PC-9 (cell line): ENCODE measurements around the gene ZSCAN30. TPM values are rescaled to one million over a fixed set of nuclear protein-coding genes. Genes with fewer than 3 reads are reported as not detected.

ENCODE experiments used
- BruUV-seq: library from RNA; stranded (reverse); fragments of 400-500 nt; replicated peaks from 2 replicates; lab custom pipeline; 2021; lab: Mats Ljungman, UMichigan
- CTCF ChIA-PET: fragments of 300-600 bp; sonication (Branson Sonifier 250); formaldehyde crosslinking; loops from one replicate; lab custom pipeline; 2022; ENCODE audit warnings: antibody characterized with exemption; lab: Charles Lee
- POLR2A ChIA-PET: fragments of 300-600 bp; sonication (Branson Sonifier 250); formaldehyde crosslinking; loops from one replicate; lab custom pipeline; 2022; ENCODE audit warnings: antibody characterized with exemption; ENCODE audit not compliant: unreplicated experiment; lab: Charles Lee
- DNase-seq, 2 experiments: peaks; one replicate each; pipeline versions ENCODE4 v3.0.0 to v3.0.0-alpha.2; 2015 to 2022; ENCODE audit warnings: mixed read lengths in 1 of 2
- H2AFZ ChIP-seq: fragments of 200-600 bp; sonication (generic); 2 replicates; pipeline ENCODE4 v1.8.1; 2017; ENCODE audit warnings: antibody characterized with exemption
- H3F3A ChIP-seq: fragments of 200-600 bp; sonication (generic); 2 replicates; pipeline ENCODE4 v1.8.1; 2017; ENCODE audit warnings: antibody characterized with exemption, mild to moderate bottlenecking, low read depth; ENCODE audit not compliant: insufficient read depth
- H3K27ac ChIP-seq: fragments of 200-600 bp; sonication (generic); 2 replicates; pipeline ENCODE4 v1.6.1; 2016; ENCODE audit warnings: mixed run types
- H3K27me3 ChIP-seq: fragments of 200-600 bp; sonication (generic); 2 replicates; pipeline ENCODE4 v1.6.1; 2016; ENCODE audit warnings: low read depth, mixed run types; ENCODE audit not compliant: insufficient read depth
- H3K36me3 ChIP-seq: fragments of 200-600 bp; sonication (generic); 2 replicates; pipeline ENCODE4 v1.6.1; 2016; ENCODE audit warnings: low read depth, mixed run types
- H3K4me1 ChIP-seq: fragments of 200-600 bp; sonication (generic); replicated peaks from 2 replicates; pipeline ENCODE4 v1.6.1; 2016; ENCODE audit warnings: mixed run types; ENCODE audit not compliant: insufficient read depth
- H3K4me2 ChIP-seq: fragments of 200-600 bp; sonication (generic); 2 replicates; pipeline ENCODE4 v1.6.1; 2017; ENCODE audit warnings: mixed run types
- H3K4me3 ChIP-seq: fragments of 200-600 bp; sonication (generic); 2 replicates; pipeline ENCODE4 v1.6.1; 2016; ENCODE audit warnings: mixed run types
- H3K79me2 ChIP-seq: fragments of 200-600 bp; sonication (generic); 2 replicates; pipeline ENCODE4 v1.6.1; 2017; ENCODE audit warnings: low read depth, mixed run types
- H3K9me2 ChIP-seq: fragments of 200-600 bp; sonication (generic); 2 replicates; pipeline ENCODE4 v1.8.1; 2017; ENCODE audit warnings: mild to moderate bottlenecking; ENCODE audit not compliant: insufficient read depth
- H3K9me3 ChIP-seq: fragments of 200-600 bp; sonication (generic); 2 replicates; pipeline ENCODE4 v1.8.1; 2016; ENCODE audit warnings: low read depth; ENCODE audit not compliant: insufficient read depth
- H4K20me1 ChIP-seq: fragments of 200-600 bp; sonication (generic); 2 replicates; pipeline ENCODE4 v1.8.1; 2017; ENCODE audit not compliant: insufficient read depth
- EZH2 ChIP-seq: fragments of 200-600 bp; sonication (generic); IDR thresholded peaks from 2 replicates; pipeline ENCODE4 v1.8.0; 2017; ENCODE audit warnings: antibody characterized with exemption, low read depth
- intact Hi-C: fragments of 100-400 bp; cut with micrococcal nuclease; formaldehyde crosslinking; loops from one replicate; pipeline ENCODE4 v1.10.0; 2022; ENCODE audit not compliant: unreplicated experiment
- total RNA-seq: library from RNA; stranded (reverse); gene quantifications from 2 replicates; pipeline ENCODE4 v1.2.3, GENCODE V29; 2021
- TF ChIP-seq, protein P1 (sequence below): fragments of 200-600 bp; sonication (generic); conservative IDR thresholded peaks from 2 replicates; pipeline ENCODE4 v1.6.1; 2017; ENCODE audit warnings: mixed run types, antibody characterized with exemption, mild to moderate bottlenecking, moderate library complexity

ZSCAN30 gene
- total RNA-seq, 1 experiment from 2014 or later: 18.5 TPM

DNA sequence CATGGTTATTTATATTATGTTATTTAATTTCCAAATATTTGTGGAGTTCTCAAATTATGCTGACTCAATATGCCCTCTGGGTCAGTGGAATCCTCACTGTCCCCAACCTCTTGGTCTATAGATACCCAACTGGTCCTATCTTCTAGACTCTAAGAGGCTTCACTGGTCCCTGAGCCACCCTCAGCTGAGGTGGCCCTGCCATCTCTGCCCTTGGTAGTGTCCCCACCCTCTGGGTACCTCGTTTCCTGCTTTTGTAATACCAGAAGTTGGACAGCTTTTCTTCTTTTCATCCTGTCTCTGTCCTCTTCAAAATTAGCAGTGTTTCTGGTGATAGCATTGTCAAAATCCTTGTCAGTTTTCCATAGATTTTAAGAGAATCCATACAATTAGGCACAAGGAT is 11.9 kb downstream of the ZSCAN30 start:
- Histone ChIP-seq H3K9me3 (no peaks in the 10 kb centered on the region; the same call in 1 of the 2 replicates), H3K4me3 (no peak overlapping the region), H3F3A (peaks cover 10% of the 10 kb centered on the region; the same call in 1 of the 2 replicates), H3K9me2 (no peaks in the 10 kb centered on the region), H3K36me3 (no peaks in the 10 kb centered on the region), H4K20me1 (no peaks in the 10 kb centered on the region), H3K27ac (no peak overlapping the region), H3K4me2 (no peak overlapping the region), H3K4me1 (no peaks in the 10 kb centered on the region), H3K27me3 (no peaks in the 10 kb centered on the region), H3K79me2 (no peaks in the 10 kb centered on the region), H2AFZ (no peak overlapping the region)
- intact Hi-C loops: no loop called here
- DNase-seq: no peak
- TF ChIP-seq, protein P1, sequence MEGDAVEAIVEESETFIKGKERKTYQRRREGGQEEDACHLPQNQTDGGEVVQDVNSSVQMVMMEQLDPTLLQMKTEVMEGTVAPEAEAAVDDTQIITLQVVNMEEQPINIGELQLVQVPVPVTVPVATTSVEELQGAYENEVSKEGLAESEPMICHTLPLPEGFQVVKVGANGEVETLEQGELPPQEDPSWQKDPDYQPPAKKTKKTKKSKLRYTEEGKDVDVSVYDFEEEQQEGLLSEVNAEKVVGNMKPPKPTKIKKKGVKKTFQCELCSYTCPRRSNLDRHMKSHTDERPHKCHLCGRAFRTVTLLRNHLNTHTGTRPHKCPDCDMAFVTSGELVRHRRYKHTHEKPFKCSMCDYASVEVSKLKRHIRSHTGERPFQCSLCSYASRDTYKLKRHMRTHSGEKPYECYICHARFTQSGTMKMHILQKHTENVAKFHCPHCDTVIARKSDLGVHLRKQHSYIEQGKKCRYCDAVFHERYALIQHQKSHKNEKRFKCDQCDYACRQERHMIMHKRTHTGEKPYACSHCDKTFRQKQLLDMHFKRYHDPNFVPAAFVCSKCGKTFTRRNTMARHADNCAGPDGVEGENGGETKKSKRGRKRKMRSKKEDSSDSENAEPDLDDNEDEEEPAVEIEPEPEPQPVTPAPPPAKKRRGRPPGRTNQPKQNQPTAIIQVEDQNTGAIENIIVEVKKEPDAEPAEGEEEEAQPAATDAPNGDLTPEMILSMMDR: no peak
- no peak for TF ChIP-seq EZH2
- ChIA-PET CTCF (no interaction called here), POLR2A (no interaction called here)
- no TSS peak for BruUV-seq

DNA sequence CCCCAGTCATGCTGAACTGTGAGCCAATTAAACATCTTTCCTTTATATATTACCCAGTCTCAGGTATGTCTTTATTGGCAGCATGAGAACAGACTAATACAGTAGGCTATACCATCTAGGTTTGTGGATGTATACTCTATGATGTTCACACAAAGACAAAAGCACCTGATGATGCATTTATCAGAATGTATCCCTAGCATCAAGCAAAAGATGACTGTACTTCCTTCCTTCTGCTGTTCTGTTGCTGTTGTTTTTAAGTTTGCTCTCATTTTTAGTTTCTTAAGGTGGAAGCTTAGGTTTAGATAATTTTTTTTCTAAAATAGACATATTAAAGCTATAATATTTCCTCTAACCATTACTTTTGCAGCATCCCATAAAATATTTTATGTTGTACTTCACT is 12.4 kb downstream of the ZSCAN30 start:
- H2AFZ ChIP-seq: no peak overlapping the region
- BruUV-seq: no TSS peak
- intact Hi-C loops: no loop called here
- no peak for TF ChIP-seq EZH2
- TF ChIP-seq, protein P1: no peak
- H3K9me2 ChIP-seq: no peaks in the 10 kb centered on the region
- peaks cover 6% of the 10 kb centered on the region; the same call in 1 of the 2 replicates for H3F3A ChIP-seq
- no peak overlapping the region for H3K27ac ChIP-seq
- ChIA-PET CTCF (no interaction called here), POLR2A (no interaction called here)
- no peak overlapping the region for H3K4me3 ChIP-seq
- no peaks in the 10 kb centered on the region; the same call in 1 of the 2 replicates for H3K9me3 ChIP-seq
- no peak for DNase-seq
- H4K20me1 ChIP-seq: no peaks in the 10 kb centered on the region
- no peak overlapping the region for H3K4me2 ChIP-seq
- no peaks in the 10 kb centered on the region for H3K27me3 ChIP-seq
- H3K79me2 ChIP-seq: no peaks in the 10 kb centered on the region
- H3K4me1 ChIP-seq: no peaks in the 10 kb centered on the region
- no peaks in the 10 kb centered on the region for H3K36me3 ChIP-seq

DNA sequence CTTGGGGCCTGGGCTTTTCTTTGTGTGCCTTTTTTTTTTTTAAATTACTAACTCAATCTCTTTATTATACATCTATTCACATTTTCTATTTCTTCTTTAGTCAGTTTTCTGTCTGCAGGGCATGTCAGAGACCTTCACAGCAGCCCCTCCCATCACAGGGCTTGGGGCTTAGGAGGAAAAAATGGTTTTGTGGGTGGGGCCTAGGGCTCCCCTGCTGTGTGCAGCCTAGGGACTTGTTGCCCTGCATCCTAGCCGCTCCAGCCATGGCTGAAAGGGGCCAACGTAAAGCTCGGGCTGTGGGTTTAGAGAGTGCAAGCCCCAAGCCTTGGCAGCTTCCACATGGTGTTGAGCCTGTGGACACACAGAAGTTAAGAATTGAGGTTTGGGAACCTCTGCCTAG is 13.8 kb downstream of the ZSCAN30 start:
- Histone ChIP-seq H4K20me1 (no peaks in the 10 kb centered on the region), H3K4me3 (no peak overlapping the region), H3K36me3 (no peaks in the 10 kb centered on the region), H3K9me3 (no peaks in the 10 kb centered on the region; the same call in 1 of the 2 replicates), H3F3A (no peaks in the 10 kb centered on the region), H3K27me3 (no peaks in the 10 kb centered on the region), H2AFZ (no peak overlapping the region), H3K79me2 (no peaks in the 10 kb centered on the region), H3K27ac (no peak overlapping the region), H3K4me2 (no peak overlapping the region), H3K4me1 (no peaks in the 10 kb centered on the region), H3K9me2 (no peaks in the 10 kb centered on the region)
- ChIA-PET POLR2A (no interaction called here), CTCF (no interaction called here)
- DNase-seq: no peak
- no TSS peak for BruUV-seq
- intact Hi-C loops: no loop called here
- TF ChIP-seq EZH2: no peak
- TF ChIP-seq, protein P1: no peak
